GM21367 (cell line): ENCODE data around the gene PPP1R7.
"Not testable (repeated sequence)": the region's sequence is repeated elsewhere in the genome, so short reads cannot be mapped to it uniquely, and the experiment has no call there.

ENCODE experiments used
- ATAC-seq: cut with Tn5 transposase; IDR thresholded peaks from one replicate; pipeline ENCODE4 v1.9.1; 2021; ENCODE audit not compliant: unreplicated experiment

Gene PPP1R7, protein sequence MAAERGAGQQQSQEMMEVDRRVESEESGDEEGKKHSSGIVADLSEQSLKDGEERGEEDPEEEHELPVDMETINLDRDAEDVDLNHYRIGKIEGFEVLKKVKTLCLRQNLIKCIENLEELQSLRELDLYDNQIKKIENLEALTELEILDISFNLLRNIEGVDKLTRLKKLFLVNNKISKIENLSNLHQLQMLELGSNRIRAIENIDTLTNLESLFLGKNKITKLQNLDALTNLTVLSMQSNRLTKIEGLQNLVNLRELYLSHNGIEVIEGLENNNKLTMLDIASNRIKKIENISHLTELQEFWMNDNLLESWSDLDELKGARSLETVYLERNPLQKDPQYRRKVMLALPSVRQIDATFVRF

GRCh38 chr2:241149925-241150659 is at the start of gene PPP1R7:
Gene PPP1R7 (plus strand): TSS chr2:241150467. CDS start chr2:241150496, 29 bp downstream.
- peak; percentile 48 for ATAC-seq

GRCh38 chr2:241102239-241102803 is 47.9 kb upstream of the PPP1R7 start, which contains the start of gene MTERF4:
Gene MTERF4 (minus strand): TSS chr2:241102287. CDS start chr2:241102273, 14 bp downstream.
- ATAC-seq, result peak; percentile 73

DNA sequence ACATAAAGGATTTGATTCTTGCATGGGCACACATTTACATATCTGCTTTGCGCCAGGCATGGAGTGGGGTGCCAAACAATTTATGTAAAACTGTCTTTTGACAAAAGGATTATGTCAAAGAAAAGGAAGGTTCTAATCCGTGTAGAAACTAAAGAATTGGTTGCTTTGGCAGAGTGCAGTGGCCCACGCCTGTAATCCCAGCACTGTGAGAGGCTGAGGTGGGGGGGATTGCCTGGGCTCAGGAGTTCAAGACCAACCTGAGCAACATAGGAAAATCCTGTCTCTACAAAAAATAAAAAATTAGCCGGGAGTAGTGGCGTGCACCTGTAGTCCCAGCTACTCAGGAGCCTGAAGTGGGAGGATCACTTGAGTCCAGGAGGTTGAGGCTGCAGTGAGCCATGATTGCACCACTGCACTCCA is 47.1 kb upstream of the PPP1R7 start:
- no peak for ATAC-seq

- ATAC-seq, result not testable (repeated sequence)
Observed at GRCh38 chr2:241104611-241105010, 45.7 kb upstream of the PPP1R7 start.

GRCh38 chr2:241105641-241106040 is 44.6 kb upstream of the PPP1R7 start:
- no peak for ATAC-seq

GRCh38 chr2:241107031-241107783 is 43.1 kb upstream of the PPP1R7 start:
- no peak for ATAC-seq

GRCh38 chr2:241108271-241109209 is 41.7 kb upstream of the PPP1R7 start:
- no peak for ATAC-seq

DNA sequence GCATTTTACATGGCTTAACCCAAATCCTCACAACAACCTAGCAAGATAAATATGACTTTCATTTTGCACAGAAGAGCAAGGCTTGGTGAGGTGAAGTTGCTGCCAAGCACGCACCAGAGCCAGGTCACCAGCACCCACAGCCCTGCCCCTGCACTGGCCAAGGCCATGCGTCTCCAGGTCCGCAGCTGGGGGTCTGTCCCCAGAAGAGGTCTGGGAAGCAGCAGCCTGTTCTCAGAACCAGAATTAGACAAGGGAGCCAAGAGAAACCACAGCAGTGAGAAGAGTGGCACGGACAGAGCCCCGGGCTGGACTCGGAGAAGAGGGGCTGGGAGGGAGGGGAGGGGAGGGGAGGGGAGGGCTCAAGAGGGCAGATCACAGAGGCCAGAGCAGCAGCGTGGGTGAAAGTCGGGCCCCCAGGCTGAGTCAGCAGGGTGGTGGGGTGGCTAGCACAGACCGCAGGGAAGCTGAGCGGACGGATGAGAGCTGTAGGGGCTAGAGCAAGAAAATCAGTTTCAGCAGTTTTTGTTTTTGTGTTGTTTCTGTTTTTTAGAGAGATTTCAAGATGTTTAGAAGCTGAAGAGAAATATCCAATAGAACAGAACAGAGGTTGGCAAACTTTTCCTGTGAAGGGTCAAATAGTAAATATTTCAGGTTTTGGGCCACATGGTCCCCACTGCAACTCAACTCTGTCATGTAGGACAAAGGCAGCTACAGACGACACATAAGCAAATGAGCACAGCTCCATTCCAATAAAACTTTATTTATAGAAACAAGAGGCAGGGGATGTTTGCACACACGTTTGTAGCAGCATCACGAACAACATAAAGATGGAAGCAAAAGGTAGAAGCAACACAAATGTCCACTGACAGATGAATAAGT is 40.8 kb upstream of the PPP1R7 start:
- ATAC-seq, result no peak

DNA sequence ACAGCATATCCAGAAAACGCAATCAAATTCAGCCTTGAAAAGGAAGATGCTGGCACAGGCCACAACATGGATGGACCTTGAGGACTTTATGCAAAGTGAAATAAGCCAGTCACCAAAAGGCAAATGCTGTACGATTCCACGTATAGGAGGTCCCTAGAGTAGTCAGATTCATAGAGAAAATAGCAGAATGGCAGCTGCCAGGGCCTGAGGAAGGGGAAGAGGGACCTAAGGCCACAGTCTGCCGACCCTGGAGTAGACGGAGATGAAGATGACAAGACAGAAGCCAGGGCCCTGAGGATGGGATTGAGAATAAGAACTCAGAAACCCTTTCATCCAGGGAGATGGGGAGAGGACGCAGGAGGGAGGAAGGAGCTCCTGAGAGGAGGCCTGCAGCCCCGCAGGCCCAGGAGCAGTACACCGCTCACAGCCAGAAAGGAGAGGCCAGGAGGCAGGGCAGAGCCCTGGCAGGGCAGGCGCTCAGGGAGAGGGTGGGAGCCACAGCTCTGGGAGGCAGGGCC is 40.1 kb upstream of the PPP1R7 start:
- ATAC-seq, result no peak

DNA sequence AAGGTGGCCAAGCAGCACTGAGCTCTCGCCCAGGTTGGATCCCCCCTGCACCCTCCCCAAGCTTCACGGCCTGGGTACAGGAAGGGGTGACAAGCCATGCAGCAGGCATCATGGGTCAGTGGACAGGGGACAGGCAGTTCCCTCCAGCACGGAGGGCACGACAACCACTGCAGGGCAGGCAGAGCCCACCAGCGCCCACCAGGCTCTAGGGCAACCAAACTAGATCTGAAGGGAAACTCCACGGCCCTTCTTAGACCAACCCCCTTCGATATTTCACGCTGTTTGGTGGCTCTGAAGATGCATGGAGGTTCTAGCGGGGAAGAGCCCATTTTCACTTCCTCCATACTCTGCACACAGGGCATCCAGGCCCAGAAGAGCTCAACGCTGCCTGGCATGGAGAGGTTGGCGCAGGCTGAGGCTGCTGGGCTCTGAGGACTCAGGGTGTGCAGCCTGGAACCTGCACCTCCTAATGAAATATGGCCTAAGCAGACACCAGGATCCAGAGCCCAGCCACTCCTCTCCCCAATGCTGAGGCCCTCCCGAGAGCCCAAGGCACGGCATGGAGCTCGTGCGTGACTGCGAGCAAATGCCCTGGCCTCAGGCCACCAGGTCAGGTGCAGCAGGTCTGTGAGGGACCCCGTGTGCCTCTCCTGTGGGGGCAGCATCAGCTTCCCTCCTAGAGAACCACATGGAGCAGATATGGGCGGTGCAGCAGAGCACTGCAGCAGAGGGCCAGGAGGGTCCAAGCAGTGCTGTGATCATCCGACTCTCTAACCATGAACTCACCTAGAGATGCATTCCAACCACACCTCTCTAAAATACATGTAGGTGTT is 39.4 kb upstream of the PPP1R7 start:
- ATAC-seq, result no peak

GRCh38 chr2:241111440-241111805 is 38.8 kb upstream of the PPP1R7 start:
- ATAC-seq, result no peak

GRCh38 chr2:241112046-241112445 is 38.2 kb upstream of the PPP1R7 start:
- ATAC-seq, result no peak

- no peak for ATAC-seq
Observed at GRCh38 chr2:241112592-241112991, 37.7 kb upstream of the PPP1R7 start.

GRCh38 chr2:241114836-241115235 is 35.4 kb upstream of the PPP1R7 start:
- ATAC-seq, result no peak

GRCh38 chr2:241115361-241115760 is 34.9 kb upstream of the PPP1R7 start:
- ATAC-seq, result no peak

DNA sequence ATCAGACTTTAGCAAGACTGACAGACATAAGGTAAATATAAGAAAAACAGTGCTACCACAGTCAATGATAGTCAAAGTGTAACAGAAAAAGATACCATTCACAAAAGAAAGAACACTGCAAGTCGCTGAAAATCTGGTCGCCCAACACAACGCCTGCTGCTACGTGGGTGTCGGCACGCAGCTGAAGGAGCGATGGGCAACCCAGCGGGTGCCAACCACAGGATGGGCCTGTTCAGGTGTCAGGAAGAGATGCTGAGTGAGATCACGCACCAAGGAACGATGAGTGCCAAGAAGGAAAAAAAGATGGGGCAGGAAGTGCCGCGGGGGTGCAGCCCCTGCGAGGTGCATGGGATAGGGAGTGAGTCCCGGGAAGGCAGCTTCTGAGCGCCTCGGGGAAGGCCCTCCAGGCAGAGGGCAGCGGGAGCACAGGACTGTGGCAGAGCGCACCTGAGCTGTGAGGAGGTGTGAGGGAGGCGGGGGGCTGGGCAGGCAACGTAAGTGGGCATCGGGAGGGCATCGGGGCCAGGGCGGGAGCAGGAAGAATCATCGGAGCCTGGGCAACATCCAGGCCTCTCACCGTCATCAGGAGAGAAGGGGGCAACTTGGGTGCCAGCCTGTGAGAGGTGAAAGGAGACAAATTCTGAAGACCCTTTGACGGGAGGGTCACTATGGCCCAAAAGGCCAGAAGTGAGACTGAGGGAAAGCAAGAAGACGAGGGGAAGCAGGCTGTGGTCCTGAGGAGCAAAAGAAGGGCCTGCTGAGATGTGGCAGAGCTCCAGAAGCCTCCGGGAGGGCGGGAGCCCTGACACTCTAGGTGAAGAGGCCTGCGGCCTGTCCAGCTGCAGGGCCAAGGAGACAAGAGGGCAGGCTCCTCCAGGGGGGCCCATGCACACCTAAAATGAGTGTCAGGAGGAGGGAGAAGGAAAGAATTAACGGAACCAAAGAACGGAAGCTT is 33.4 kb upstream of the PPP1R7 start:
- no peak for ATAC-seq
